Measurements from ENCODE around the gene AGFG2.

GRCh38 chr7:100517305-100517704 lies 21.7 kb upstream of the AGFG2 start:
- TF ChIP-seq, protein P1, sequence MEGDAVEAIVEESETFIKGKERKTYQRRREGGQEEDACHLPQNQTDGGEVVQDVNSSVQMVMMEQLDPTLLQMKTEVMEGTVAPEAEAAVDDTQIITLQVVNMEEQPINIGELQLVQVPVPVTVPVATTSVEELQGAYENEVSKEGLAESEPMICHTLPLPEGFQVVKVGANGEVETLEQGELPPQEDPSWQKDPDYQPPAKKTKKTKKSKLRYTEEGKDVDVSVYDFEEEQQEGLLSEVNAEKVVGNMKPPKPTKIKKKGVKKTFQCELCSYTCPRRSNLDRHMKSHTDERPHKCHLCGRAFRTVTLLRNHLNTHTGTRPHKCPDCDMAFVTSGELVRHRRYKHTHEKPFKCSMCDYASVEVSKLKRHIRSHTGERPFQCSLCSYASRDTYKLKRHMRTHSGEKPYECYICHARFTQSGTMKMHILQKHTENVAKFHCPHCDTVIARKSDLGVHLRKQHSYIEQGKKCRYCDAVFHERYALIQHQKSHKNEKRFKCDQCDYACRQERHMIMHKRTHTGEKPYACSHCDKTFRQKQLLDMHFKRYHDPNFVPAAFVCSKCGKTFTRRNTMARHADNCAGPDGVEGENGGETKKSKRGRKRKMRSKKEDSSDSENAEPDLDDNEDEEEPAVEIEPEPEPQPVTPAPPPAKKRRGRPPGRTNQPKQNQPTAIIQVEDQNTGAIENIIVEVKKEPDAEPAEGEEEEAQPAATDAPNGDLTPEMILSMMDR (IDR thresholded peaks at IDR 0.05) = no peak
- TF ChIP-seq POLR2AphosphoS5 (IDR thresholded peaks at IDR 0.05; ENCODE audit: insufficient read depth in 1 of 2, low read depth in 1 of 2) = no peak
